Sigmoid colon (tissue), 7 donors: ENCODE results near the gene BPIFB2. TPM values are rescaled to one million over a fixed set of nuclear protein-coding genes. Genes with fewer than 3 reads are reported as not detected.

ENCODE experiments used
- DNase-seq: peaks from one replicate; pipeline ENCODE4 v3.0.0-alpha.2; 2019
- H3K27ac ChIP-seq, 4 donors: fragments of 200-600 bp; sonication (generic); one replicate each; pipeline ENCODE4 v1.5.1; 2016 to 2019; ENCODE audit warnings: mild to moderate bottlenecking in 1 of 4
- H3K27me3 ChIP-seq, 3 donors: fragments of 200-600 bp; sonication (generic); one replicate each; pipeline ENCODE4 v1.5.1; 2019; ENCODE audit warnings: mild to moderate bottlenecking in 1 of 3
- H3K36me3 ChIP-seq, 4 donors: fragments of 200-600 bp; sonication (generic); one replicate each; pipeline ENCODE4 v1.5.1; 2016 to 2019
- H3K4me1 ChIP-seq, 4 donors: fragments of 200-600 bp; sonication (generic); one replicate each; pipeline ENCODE4 v1.5.1; 2017 to 2019
- H3K4me3 ChIP-seq, 4 donors: fragments of 200-600 bp; sonication (generic); one replicate each; pipeline ENCODE4 v1.5.1; 2017 to 2019; ENCODE audit warnings: mild to moderate bottlenecking in 2 of 4, moderate library complexity in 1 of 4
- H3K9me3 ChIP-seq, 4 donors: fragments of 200-600 bp in 3 of 4; sonication (generic) in 3 of 4; one replicate each; pipeline versions ENCODE4 v1.5.1 to v1.6.1; 2013 to 2019
- EP300 ChIP-seq, 4 donors: sonication (generic); formaldehyde crosslinking; IDR thresholded peaks; one replicate each; pipeline ENCODE4 v1.6.1; 2017; ENCODE audit warnings: antibody characterized with exemption in 4 of 4
- POLR2A ChIP-seq, 2 donors: fragments of 450-650 bp; IDR thresholded peaks; one replicate each; pipeline ENCODE4 v1.6.1; 2016; ENCODE audit warnings: antibody characterized with exemption in 2 of 2, mild to moderate bottlenecking in 2 of 2, moderate library complexity in 2 of 2
- POLR2AphosphoS5 ChIP-seq, 4 donors: sonication (generic); formaldehyde crosslinking; IDR thresholded peaks; one replicate each; pipeline ENCODE4 v1.6.1; 2017; ENCODE audit warnings: antibody characterized with exemption in 4 of 4
- WGBS, 2 donors: extraction: QIAGEN DNeasy Blood & Tissue Kit; methylation state at CpG; one replicate each; pipeline ENCODE4 v1.1.7; 2013; 5-methylcytosine and 5-hydroxymethylcytosine counted together
- intact Hi-C: fragments of 100-400 bp; cut with DNase I; formaldehyde crosslinking; loops from one replicate; pipeline ENCODE4 v1.15.1; 2023
- polyA plus RNA-seq, 3 donors: library from polyadenylated mRNA; stranded (reverse); fragments of 200-250 nt; gene quantifications; one replicate each; pipeline ENCODE4 v1.2.3, GENCODE V29; 2013
- total RNA-seq, 4 donors: library from RNA; depleted of rRNA; stranded (reverse); fragments of >200 nt; gene quantifications; one replicate each; pipeline ENCODE4 v1.1.0, GENCODE V29; 2016
- TF ChIP-seq, protein P1 (sequence below), 4 experiments: fragments of 450-650 bp in 3 of 4; fragments of 200-600 bp in 1 of 4; IDR thresholded peaks; one replicate each; pipeline ENCODE4 v1.5.1; 2016 to 2019; ENCODE audit warnings: antibody characterized with exemption in 4 of 4, mild to moderate bottlenecking in 3 of 4, moderate library complexity in 2 of 4
- donor health status: healthy with polysubstance abuse.
- donor health status: Bipolar disorder and iron deficiency.
- donor health status: healthy.

BPIFB2 gene
- total and polyA plus RNA-seq, 7 donors, result not detected

DNA sequence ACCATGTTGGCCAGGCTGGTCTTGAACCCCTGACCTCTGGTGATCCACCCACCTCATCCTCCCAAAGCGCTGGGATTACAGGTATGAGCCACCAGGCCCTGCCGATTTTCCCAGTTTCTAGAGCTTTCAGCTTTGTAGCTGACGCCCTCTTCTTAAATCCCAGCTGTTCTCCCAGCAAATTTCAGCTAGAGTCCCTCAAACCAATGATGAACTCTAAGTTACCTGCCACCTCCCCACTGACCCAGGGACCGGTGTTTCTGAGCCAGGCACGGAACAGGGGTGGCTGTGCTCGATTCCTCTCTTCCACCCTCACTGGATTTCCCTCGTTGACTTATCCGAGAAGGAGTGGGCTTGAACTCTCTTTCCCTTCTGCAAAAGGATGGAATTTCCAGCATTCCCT, 42.4 kb upstream of the BPIFB2 start:
- H3K27me3 ChIP-seq, result no peaks in the 10 kb centered on the region
- H3K27ac ChIP-seq, result no peak overlapping the region
- TF ChIP-seq, protein P1, sequence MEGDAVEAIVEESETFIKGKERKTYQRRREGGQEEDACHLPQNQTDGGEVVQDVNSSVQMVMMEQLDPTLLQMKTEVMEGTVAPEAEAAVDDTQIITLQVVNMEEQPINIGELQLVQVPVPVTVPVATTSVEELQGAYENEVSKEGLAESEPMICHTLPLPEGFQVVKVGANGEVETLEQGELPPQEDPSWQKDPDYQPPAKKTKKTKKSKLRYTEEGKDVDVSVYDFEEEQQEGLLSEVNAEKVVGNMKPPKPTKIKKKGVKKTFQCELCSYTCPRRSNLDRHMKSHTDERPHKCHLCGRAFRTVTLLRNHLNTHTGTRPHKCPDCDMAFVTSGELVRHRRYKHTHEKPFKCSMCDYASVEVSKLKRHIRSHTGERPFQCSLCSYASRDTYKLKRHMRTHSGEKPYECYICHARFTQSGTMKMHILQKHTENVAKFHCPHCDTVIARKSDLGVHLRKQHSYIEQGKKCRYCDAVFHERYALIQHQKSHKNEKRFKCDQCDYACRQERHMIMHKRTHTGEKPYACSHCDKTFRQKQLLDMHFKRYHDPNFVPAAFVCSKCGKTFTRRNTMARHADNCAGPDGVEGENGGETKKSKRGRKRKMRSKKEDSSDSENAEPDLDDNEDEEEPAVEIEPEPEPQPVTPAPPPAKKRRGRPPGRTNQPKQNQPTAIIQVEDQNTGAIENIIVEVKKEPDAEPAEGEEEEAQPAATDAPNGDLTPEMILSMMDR (IDR thresholded peaks at IDR 0.05), result no peak
- TF ChIP-seq EP300 (IDR thresholded peaks at IDR 0.05) (no peak), POLR2A (IDR thresholded peaks at IDR 0.05) (no peak), POLR2AphosphoS5 (IDR thresholded peaks at IDR 0.05) (no peak)
- no peaks in the 10 kb centered on the region for H3K36me3 ChIP-seq
- no peaks in the 10 kb centered on the region for H3K4me1 ChIP-seq
- DNase-seq, result peak; percentile 19
- WGBS, 2 donors, result 79 to 83% methylated on average over 8 of the region's 8 CpGs
- no peak overlapping the region for H3K4me3 ChIP-seq
- intact Hi-C loops, result loop anchor here (10.0 kb wide), 1 partner anchor 60 kb away; no protein-coding TSS in a partner anchor
- H3K9me3 ChIP-seq, result no peaks in the 10 kb centered on the region

DNA sequence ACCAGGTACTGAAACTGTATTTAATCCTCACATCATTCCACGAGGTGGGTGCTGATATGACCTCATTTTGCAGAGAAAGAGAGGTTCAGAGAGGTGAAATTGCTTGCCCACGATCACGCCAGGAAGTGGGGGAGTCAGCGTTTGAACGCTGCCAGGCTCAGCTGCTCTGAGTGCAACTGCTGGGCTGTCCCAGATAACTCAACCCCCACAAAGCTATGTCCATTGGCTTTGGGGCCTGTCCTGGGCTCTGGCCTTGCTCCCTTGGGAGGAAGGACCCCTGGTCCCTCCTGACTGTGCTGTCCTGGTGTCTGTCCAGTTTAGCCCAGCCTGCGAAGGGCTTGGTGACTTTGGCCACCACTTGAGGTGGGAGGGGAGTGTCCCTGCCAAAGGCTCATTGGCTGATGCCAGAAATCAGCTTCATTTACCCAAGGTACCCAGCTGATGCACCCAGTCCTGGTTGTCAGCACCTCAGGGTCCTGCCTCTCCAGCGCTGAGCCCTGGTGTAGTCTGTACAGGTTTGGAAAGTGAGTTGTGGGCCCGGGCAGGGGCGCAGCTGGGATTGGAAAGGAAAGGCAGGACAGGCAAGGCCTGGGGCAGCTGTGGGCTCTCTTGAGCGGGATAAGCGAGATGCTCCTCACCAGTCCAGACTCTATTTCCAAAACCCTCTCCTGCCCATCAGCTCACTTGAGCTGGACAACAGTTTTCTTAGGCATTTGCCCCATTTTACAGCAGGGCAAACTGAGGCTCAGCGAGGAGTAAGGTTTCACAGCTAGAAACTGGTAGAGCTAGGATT, 41.7 kb upstream of the BPIFB2 start:
- TF ChIP-seq POLR2A (IDR thresholded peaks at IDR 0.05), result no peak
- no peak for TF ChIP-seq EP300 (IDR thresholded peaks at IDR 0.05)
- no peak for TF ChIP-seq POLR2AphosphoS5 (IDR thresholded peaks at IDR 0.05)
- TF ChIP-seq, protein P1 (IDR thresholded peaks at IDR 0.05), result no peak
- WGBS, 2 donors, result 71 to 74% methylated on average over 12 of the region's 12 CpGs

DNA sequence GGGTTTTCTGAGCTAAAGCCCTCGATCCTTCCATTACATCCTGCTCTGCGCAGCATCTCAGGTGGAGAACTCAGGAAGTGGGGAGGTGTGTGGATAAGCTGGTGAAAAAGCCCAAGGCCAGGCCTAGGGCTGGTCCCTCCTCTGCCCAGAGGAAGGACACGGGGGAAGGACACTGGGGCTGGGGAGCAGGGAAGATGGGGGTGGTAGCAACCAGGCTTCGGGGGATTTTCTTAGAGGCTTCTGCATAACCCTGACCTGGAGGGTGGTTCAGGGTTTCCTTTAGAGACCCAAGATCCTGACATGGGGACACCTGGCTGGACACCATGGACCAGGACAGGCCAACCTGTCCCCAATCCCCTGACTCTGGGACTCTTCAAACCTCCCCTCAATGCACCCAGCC, 41.1 kb upstream of the BPIFB2 start:
- Histone ChIP-seq H3K36me3 (no peaks in the 10 kb centered on the region), H3K27me3 (no peaks in the 10 kb centered on the region), H3K9me3 (no peaks in the 10 kb centered on the region), H3K4me1 (no peaks in the 10 kb centered on the region), H3K4me3 (no peak overlapping the region), H3K27ac (no peak overlapping the region)
- no peak for TF ChIP-seq POLR2A (IDR thresholded peaks at IDR 0.05)
- no peak for TF ChIP-seq EP300 (IDR thresholded peaks at IDR 0.05)
- TF ChIP-seq, protein P1 (IDR thresholded peaks at IDR 0.05), result no peak
- no peak for TF ChIP-seq POLR2AphosphoS5 (IDR thresholded peaks at IDR 0.05)
- peak; percentile 40 for DNase-seq
- 81 to 82% methylated on average over 4 of the region's 4 CpGs for WGBS, 2 donors
- intact Hi-C loops, result loop anchor here (10.0 kb wide), 1 partner anchor 58 kb away; no protein-coding TSS in a partner anchor

More for the DNA sequence above, 41.7 kb upstream of the BPIFB2 start:
- no peaks in the 10 kb centered on the region for H3K4me1 ChIP-seq
- H3K36me3 ChIP-seq, result no peaks in the 10 kb centered on the region
- H3K4me3 ChIP-seq, result no peak overlapping the region
- no peaks in the 10 kb centered on the region for H3K9me3 ChIP-seq
- no peak overlapping the region for H3K27ac ChIP-seq
- no peaks in the 10 kb centered on the region for H3K27me3 ChIP-seq
- DNase-seq, result peak; percentile 38
- intact Hi-C loops, result loop anchor here (10.0 kb wide), 1 partner anchor 59 kb away; no protein-coding TSS in a partner anchor

DNA sequence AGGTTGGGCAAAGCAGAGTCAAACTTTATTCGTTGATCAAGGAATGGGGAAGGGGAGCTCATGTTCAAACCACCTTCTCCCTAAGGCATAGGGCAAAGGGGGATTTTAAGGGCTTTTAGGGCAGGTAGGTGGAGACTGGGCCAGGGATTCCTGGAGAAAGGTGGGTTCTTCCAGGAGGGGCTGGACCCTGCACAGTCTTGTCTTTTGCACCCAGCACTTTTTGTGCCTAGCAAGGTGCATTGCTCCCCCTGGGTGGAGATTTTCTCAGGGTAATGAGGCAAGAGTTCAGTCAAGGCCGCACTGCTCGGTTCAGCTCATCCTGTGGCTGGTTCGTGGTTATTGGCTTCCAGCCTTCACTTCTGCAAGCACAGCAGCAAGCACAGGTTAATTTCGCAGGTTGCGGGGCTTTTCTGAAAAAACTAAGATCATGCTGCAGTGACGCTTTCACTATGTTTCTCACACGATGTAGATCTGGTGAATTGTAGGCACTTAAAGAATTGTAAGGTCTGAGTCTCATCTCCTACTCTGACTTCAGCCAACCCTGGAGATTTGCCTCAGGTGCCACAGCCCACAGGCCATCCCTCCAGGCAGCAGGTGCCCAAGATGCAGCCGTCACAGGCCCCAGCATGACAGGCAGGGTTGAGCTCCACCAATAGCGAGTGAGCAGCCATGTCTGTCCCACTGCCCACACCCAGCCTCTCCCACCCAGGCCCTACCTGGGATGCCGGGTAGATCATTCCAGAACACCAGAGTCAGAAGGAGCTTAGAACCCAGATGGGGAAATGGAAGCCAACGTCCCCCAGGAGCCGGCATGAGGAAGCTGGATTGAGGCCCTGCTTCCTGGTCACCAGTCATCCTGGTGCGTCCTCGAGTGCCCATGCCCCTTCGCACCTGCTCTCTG, 40.4 kb upstream of the BPIFB2 start:
- TF ChIP-seq POLR2A (IDR thresholded peaks at IDR 0.05) (no peak), EP300 (IDR thresholded peaks at IDR 0.05) (no peak), POLR2AphosphoS5 (IDR thresholded peaks at IDR 0.05) (no peak)
- TF ChIP-seq, protein P1 (IDR thresholded peaks at IDR 0.05), result no peak
- intact Hi-C loops, result loop anchor here (10.0 kb wide), 1 partner anchor 58 kb away; no protein-coding TSS in a partner anchor
- H3K27ac ChIP-seq, result no peak overlapping the region
- DNase-seq, result peak; percentile 26
- H3K9me3 ChIP-seq, result no peaks in the 10 kb centered on the region
- no peaks in the 10 kb centered on the region for H3K27me3 ChIP-seq
- H3K36me3 ChIP-seq, result no peaks in the 10 kb centered on the region
- no peak overlapping the region for H3K4me3 ChIP-seq
- H3K4me1 ChIP-seq, result no peaks in the 10 kb centered on the region
- 52 to 64% methylated on average over 16 of the region's 16 CpGs for WGBS, 2 donors
